GM12874 (cell line): ENCODE data around the gene ATAD3C.

ENCODE experiments used
- CTCF ChIP-seq: IDR thresholded peaks from 2 replicates; pipeline ENCODE4 v1.5.1; 2011; ENCODE audit warnings: low read depth, mild to moderate bottlenecking, control low read depth, low read length, moderate library complexity; ENCODE audit not compliant: insufficient read depth

Gene ATAD3C

GRCh38 chr1:1437904-1438376 is 11.5 kb upstream of the ATAD3C start:
- TF ChIP-seq CTCF: 0 out of 2 replicates have a peak, but pooled peaks have one; percentile 17

GRCh38 chr1:1438531-1439381 is 10.7 kb upstream of the ATAD3C start:
- TF ChIP-seq CTCF: no peak

DNA sequence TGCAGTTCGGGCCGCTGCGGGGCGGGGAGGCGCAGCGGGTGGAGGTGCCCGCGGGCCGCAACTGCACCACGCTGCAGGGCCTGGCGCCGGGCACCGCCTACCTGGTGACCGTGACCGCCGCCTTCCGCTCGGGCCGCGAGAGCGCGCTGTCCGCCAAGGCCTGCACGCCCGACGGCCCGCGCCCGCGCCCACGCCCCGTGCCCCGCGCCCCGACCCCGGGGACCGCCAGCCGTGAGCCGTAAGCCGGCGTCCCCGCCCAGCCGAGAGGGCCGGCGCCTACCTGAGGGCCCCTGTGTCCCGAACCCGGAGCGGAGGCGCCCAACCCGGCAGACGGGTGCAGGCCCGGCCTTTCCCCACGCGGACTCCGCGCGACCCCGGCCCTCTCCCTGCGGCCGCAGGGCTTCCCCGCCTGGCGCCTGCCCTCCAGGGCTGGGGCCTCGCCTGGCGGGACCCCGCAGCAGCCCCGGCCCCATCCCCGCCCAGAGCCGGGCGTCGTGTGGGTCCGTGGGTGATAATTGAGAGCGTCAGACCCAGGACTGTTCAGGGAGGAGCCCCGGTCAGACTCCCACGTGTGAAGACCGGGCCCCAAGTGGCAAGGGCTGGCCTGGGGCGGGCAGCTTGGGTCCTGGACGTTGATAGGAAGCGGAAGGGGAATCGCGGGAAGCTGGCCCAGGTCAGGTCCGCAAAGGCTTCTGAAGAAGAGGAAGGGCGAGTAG is 9.8 kb upstream of the ATAD3C start:
- TF ChIP-seq CTCF: no peak

- no peak for TF ChIP-seq CTCF
These were observed 9.1 kb upstream of the ATAD3C start for GRCh38 chr1:1440262-1441001.

DNA sequence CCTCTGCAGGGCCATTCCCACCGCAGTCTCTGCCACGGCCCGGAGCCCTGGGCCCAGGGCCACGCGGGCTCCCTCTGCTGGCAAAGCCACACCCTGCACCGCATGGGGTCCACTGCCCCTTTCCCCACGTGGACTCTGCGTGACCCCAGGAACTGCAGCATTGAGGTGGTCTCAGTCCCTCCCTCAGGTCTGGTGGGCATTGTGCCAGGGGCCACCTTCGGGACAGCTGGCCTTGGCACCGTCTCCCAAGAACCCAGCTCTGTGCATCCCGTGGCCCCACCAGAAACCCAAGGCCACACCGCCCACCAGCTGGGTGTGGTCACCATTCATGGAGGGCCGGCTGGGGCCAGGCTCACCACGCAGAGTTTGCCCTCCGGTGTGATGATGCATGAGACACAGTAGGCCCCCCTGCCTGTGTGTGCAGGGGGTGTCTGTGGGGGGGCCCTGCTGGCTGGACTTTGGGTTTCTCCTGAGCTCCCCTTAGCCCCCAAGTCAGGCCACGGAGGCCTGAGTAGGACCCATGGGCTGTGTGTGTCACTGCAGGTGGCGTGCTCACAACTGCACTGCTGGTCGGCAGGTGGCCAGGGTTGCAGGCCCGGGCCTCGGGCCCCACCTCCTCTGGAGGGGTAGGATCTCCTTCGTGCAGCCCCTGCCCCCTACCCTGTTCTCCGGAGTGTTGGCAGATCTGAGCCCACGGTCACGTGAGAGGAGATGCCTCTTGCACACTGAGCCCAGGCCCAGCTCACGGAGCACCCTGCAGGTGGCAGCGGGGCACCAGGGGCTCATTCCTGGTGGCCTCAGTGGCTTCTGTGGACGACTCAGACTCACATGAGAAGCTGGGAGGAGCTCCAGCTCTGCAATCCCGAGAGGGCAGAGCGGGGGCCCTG is 8.2 kb upstream of the ATAD3C start:
- peak; percentile 98 for TF ChIP-seq CTCF

GRCh38 chr1:1442069-1442770 is 7.3 kb upstream of the ATAD3C start:
- no peak for TF ChIP-seq CTCF
